ENCODE results near the gene ZNF37A.

DNA sequence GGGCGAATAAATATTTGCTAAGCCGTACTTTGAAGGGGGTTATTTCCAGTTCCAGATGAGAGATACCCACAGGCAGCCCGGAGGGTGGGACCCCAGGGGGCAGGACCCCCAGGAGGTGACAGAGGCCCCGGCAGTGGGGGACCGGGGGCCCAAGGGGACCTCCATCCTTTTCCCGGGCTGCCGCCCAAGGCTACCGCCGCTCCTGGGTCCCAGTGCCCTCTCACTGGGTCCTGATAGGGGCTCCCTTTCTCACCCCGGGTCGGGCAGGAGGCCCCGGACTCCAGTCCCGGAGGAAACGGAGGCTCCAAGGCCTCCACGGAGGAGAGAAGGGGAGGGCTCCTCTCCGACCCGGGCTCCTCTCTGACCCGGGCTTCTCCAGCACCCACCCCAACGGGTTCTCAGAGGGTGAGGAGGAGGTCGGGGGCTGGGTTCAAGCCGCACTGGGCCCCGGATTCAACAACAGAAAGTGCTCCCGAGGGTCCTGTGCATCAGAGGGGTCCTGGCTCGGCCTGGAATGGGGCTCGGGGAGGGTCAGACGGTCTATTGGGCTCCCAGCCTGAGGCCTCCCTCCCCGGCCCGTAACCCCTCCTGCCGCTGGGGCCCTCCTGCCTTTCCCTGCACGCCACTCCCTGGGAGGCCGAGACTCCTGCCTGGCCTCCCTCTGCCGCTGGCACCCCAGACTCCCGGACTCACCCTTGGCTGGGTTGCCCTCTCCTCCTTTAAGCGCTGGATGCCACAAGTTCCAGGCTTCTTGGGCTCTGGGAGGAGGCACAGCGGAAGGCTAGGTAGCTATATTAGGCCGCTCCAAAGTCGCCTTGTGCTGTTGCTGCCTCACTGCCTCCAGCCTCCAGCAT lies 62.5 kb downstream of the ZNF37A start:
- TF ChIP-seq, protein P1, sequence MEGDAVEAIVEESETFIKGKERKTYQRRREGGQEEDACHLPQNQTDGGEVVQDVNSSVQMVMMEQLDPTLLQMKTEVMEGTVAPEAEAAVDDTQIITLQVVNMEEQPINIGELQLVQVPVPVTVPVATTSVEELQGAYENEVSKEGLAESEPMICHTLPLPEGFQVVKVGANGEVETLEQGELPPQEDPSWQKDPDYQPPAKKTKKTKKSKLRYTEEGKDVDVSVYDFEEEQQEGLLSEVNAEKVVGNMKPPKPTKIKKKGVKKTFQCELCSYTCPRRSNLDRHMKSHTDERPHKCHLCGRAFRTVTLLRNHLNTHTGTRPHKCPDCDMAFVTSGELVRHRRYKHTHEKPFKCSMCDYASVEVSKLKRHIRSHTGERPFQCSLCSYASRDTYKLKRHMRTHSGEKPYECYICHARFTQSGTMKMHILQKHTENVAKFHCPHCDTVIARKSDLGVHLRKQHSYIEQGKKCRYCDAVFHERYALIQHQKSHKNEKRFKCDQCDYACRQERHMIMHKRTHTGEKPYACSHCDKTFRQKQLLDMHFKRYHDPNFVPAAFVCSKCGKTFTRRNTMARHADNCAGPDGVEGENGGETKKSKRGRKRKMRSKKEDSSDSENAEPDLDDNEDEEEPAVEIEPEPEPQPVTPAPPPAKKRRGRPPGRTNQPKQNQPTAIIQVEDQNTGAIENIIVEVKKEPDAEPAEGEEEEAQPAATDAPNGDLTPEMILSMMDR (IDR thresholded peaks at IDR 0.05), result no peak
- TF ChIP-seq POLR2A (IDR thresholded peaks at IDR 0.05), result no peak
- no peak for TF ChIP-seq EP300 (IDR thresholded peaks at IDR 0.05)

Measured in upper lobe of left lung (tissue), 4 donors.